Suprapubic skin (tissue), 4 donors: ENCODE data around the gene NCAPG.

Source experiments
- CTCF ChIP-seq, 2 donors: fragments of 200-600 bp in 1 of 2; fragments of 450-650 bp in 1 of 2; sonication (generic) in 1 of 2; IDR thresholded peaks; one replicate each; pipeline ENCODE4 v1.5.1; 2016 to 2019; ENCODE audit warnings: antibody characterized with exemption in 2 of 2, mild to moderate bottlenecking in 1 of 2, moderate library complexity in 1 of 2
- EP300 ChIP-seq: sonication (generic); formaldehyde crosslinking; IDR thresholded peaks from one replicate; pipeline ENCODE4 v1.6.1; 2017; ENCODE audit warnings: antibody characterized with exemption
- POLR2A ChIP-seq, 2 donors: fragments of 450-650 bp; IDR thresholded peaks; one replicate each; pipeline ENCODE4 v1.6.1; 2017; ENCODE audit warnings: antibody characterized with exemption in 2 of 2, mild to moderate bottlenecking in 2 of 2, moderate library complexity in 2 of 2
- POLR2AphosphoS5 ChIP-seq, 3 donors: sonication (generic); formaldehyde crosslinking; IDR thresholded peaks; one replicate each; pipeline ENCODE4 v1.6.1; 2017; ENCODE audit warnings: antibody characterized with exemption in 3 of 3

- TF ChIP-seq CTCF (IDR thresholded peaks at IDR 0.05) (no peak), POLR2A (IDR thresholded peaks at IDR 0.05) (no peak), POLR2AphosphoS5 (IDR thresholded peaks at IDR 0.05) (no peak), EP300 (no peak)
These were observed 16.0 kb upstream of the NCAPG start for GRCh38 chr4:17794730-17795129.
